ENCODE measurements around the gene ADCY7. TPM values are rescaled to one million over a fixed set of nuclear protein-coding genes. Genes with fewer than 3 reads are reported as not detected.

The ADCY7 gene
- total RNA-seq, 1 experiment from 2014 or later: 4.0 TPM

GRCh38 chr16:50272111-50272571 is 5.8 kb downstream of the ADCY7 start:
- Histone ChIP-seq H3K18ac (ENCODE audit: insufficient read length, low read depth, low read length) (no peak overlapping the region), H3K9me3 (ENCODE audit: control insufficient read depth, low read depth, low read length) (no peaks in the 10 kb centered on the region), H3K79me1 (ENCODE audit: insufficient read depth, low read depth, low read length, poor library complexity, severe bottlenecking) (no peaks in the 10 kb centered on the region), H2AK5ac (ENCODE audit: insufficient read length, low read length) (no peak overlapping the region), H3K27me3 (ENCODE audit: insufficient read depth, low read length) (no peaks in the 10 kb centered on the region), H3K9ac (ENCODE audit: extremely low read depth, insufficient read length, low read length) (no peak overlapping the region), H3K56ac (ENCODE audit: insufficient read length, low read depth, low read length) (no peak overlapping the region), H2BK12ac (ENCODE audit: insufficient read length, low read depth, low read length) (no peak overlapping the region), H3K4ac (ENCODE audit: low read depth, low read length) (no peak overlapping the region), H4K5ac (ENCODE audit: insufficient read length, low read depth, low read length) (no peak overlapping the region), H3K79me2 (ENCODE audit: insufficient read depth, low read length) (no peaks in the 10 kb centered on the region), H2BK15ac (ENCODE audit: low read depth, low read length) (no peak overlapping the region), H3K23ac (ENCODE audit: insufficient read length, low read depth, low read length) (no peak overlapping the region), H3K4me1 (ENCODE audit: insufficient read depth, low read length) (peaks cover 2% of the 10 kb centered on the region; the same call in 1 of the 2 replicates), H3K23me2 (ENCODE audit: insufficient read length, low read depth, low read length, poor library complexity, severe bottlenecking) (no peaks in the 10 kb centered on the region), H2BK120ac (ENCODE audit: low read depth, low read length, poor library complexity, severe bottlenecking) (no peak overlapping the region), H3T11ph (ENCODE audit: low read length) (no peak overlapping the region), H2AFZ (ENCODE audit: low read length) (no peak overlapping the region), H4K8ac (replicated peaks; ENCODE audit: insufficient read length, low read depth, low read length) (no peak overlapping the region), H2BK20ac (ENCODE audit: low read depth, low read length, poor library complexity, severe bottlenecking) (no peak overlapping the region), H3K14ac (ENCODE audit: insufficient read depth, low read length) (no peak overlapping the region), H4K91ac (ENCODE audit: insufficient read length, low read depth, low read length) (no peak overlapping the region), H4K20me1 (ENCODE audit: control insufficient read depth, insufficient read depth, insufficient read length) (no peaks in the 10 kb centered on the region), H2BK5ac (ENCODE audit: insufficient read length, low read length) (no peak overlapping the region), H3K4me2 (ENCODE audit: insufficient read depth, insufficient read length, low read length) (no peak overlapping the region), H3K27ac (ENCODE audit: insufficient read length, low read depth, low read length) (no peak overlapping the region)
- no peaks in the 10 kb centered on the region; the same call in 1 of the 2 replicates for H3K27me3 Mint-ChIP-seq (ENCODE audit: low read depth)
- H3K4me3 Mint-ChIP-seq: no peak overlapping the region
- H3K9me3 Mint-ChIP-seq: peaks cover 0 to 2% of the 10 kb centered on the region in 2 experiments; a peak in 2 of 5 replicates
- no peak for TF ChIP-seq CTCF (conservative IDR thresholded peaks at IDR 0.05)
- no CpG with 5 or more reads among the region's 7 CpGs for WGBS (ENCODE audit: extremely low coverage, insufficient read length, low lambda C conversion rate)
- no peaks in the 10 kb centered on the region for H3K36me3 Mint-ChIP-seq (ENCODE audit: insufficient read depth in 1 of 3, low read depth in 3 of 3)
- no peak overlapping the region for H3K27ac Mint-ChIP-seq
- H3K4me1 Mint-ChIP-seq: peaks cover 2 to 13% of the 10 kb centered on the region in 2 experiments; a peak in 3 of 4 replicates
- no peak for DNase-seq

Data from H9 (cell line).